ENCODE measurements around the gene PAIP2. TPM values are rescaled to one million over a fixed set of nuclear protein-coding genes. Genes with fewer than 3 reads are reported as not detected.

Gene PAIP2
- total RNA-seq, 1 experiment from 2014 or later, result 80.6 TPM

GRCh38 chr5:139410121-139410992, 68.7 kb downstream of the PAIP2 start:
- H3K9me3 ChIP-seq, result no peaks in the 10 kb centered on the region
- no peak for DNase-seq
- no peaks in the 10 kb centered on the region for H3K36me3 ChIP-seq
- H3K27me3 ChIP-seq, result no peaks in the 10 kb centered on the region; the same call in 1 of the 2 replicates
- no peak overlapping the region for H3K4me3 ChIP-seq

GRCh38 chr5:139410993-139411828, 69.6 kb downstream of the PAIP2 start:
- Histone ChIP-seq H3K36me3 (no peaks in the 10 kb centered on the region), H3K27me3 (no peaks in the 10 kb centered on the region; the same call in 1 of the 2 replicates), H3K9me3 (no peaks in the 10 kb centered on the region), H3K4me3 (no peak overlapping the region)
- no peak for DNase-seq

- Histone ChIP-seq H3K9me3 (no peaks in the 10 kb centered on the region), H3K27me3 (no peaks in the 10 kb centered on the region; the same call in 1 of the 2 replicates), H3K4me3 (no peak overlapping the region), H3K36me3 (no peaks in the 10 kb centered on the region)
- DNase-seq, result no peak
These were observed 71.5 kb downstream of the PAIP2 start for GRCh38 chr5:139413153-139413552.

GRCh38 chr5:139413963-139414362, 72.3 kb downstream of the PAIP2 start:
- DNase-seq, result no peak
- no peaks in the 10 kb centered on the region; the same call in 1 of the 2 replicates for H3K27me3 ChIP-seq
- H3K36me3 ChIP-seq, result no peaks in the 10 kb centered on the region
- no peak overlapping the region for H3K4me3 ChIP-seq
- H3K9me3 ChIP-seq, result no peaks in the 10 kb centered on the region

- H3K4me3 ChIP-seq, result no peak overlapping the region
- DNase-seq, result no peak
- H3K27me3 ChIP-seq, result no peaks in the 10 kb centered on the region; the same call in 1 of the 2 replicates
- H3K9me3 ChIP-seq, result no peaks in the 10 kb centered on the region
- H3K36me3 ChIP-seq, result no peaks in the 10 kb centered on the region
These were observed 73.0 kb downstream of the PAIP2 start for GRCh38 chr5:139414581-139415130.

GRCh38 chr5:139415221-139415861, 73.7 kb downstream of the PAIP2 start:
- H3K9me3 ChIP-seq, result no peaks in the 10 kb centered on the region
- H3K27me3 ChIP-seq, result no peaks in the 10 kb centered on the region; the same call in 1 of the 2 replicates
- no peaks in the 10 kb centered on the region for H3K36me3 ChIP-seq

GRCh38 chr5:139415869-139416268, 74.2 kb downstream of the PAIP2 start:
- no peak for DNase-seq
- H3K27me3 ChIP-seq, result no peaks in the 10 kb centered on the region; the same call in 1 of the 2 replicates
- no peak overlapping the region for H3K4me3 ChIP-seq
- no peaks in the 10 kb centered on the region for H3K9me3 ChIP-seq
- H3K36me3 ChIP-seq, result no peaks in the 10 kb centered on the region

More at GRCh38 chr5:139415221-139415861, 73.7 kb downstream of the PAIP2 start:
- no peak for DNase-seq
- no peak overlapping the region for H3K4me3 ChIP-seq

GRCh38 chr5:139416651-139417050, 75.0 kb downstream of the PAIP2 start:
- H3K27me3 ChIP-seq, result no peaks in the 10 kb centered on the region; the same call in 1 of the 2 replicates
- H3K9me3 ChIP-seq, result no peaks in the 10 kb centered on the region
- H3K36me3 ChIP-seq, result no peaks in the 10 kb centered on the region

GRCh38 chr5:139417214-139417613, 75.6 kb downstream of the PAIP2 start:
- Histone ChIP-seq H3K9me3 (no peaks in the 10 kb centered on the region), H3K36me3 (no peaks in the 10 kb centered on the region), H3K27me3 (no peaks in the 10 kb centered on the region), H3K4me3 (no peak overlapping the region)
- DNase-seq, result peak; percentile 29

More at GRCh38 chr5:139416651-139417050, 75.0 kb downstream of the PAIP2 start:
- H3K4me3 ChIP-seq, result no peak overlapping the region
- DNase-seq, result peak; percentile 93

GRCh38 chr5:139418793-139419192, 77.1 kb downstream of the PAIP2 start:
- Histone ChIP-seq H3K4me3 (no peak overlapping the region), H3K9me3 (no peaks in the 10 kb centered on the region), H3K27me3 (no peaks in the 10 kb centered on the region), H3K36me3 (no peaks in the 10 kb centered on the region)
- DNase-seq, result no peak

Other genes starting within 250 kb of the PAIP2 start
- gene SIL1, start 143.5 kb upstream of the PAIP2 start, total RNA-seq (2014; rRNA removed; shearing (Covaris generic); ENCODE audit: low replicate concordance), result 48.9 and 78.7 TPM in 2 replicates
- 280 and 444 TPM in 2 replicates for gene MATR3, start 48.1 kb upstream of the PAIP2 start, total RNA-seq (2014; rRNA removed; shearing (Covaris generic); ENCODE audit: low replicate concordance)
- gene SLC23A1, start 41.4 kb downstream of the PAIP2 start, total RNA-seq (2014; rRNA removed; shearing (Covaris generic); ENCODE audit: low replicate concordance), result not detected in 2 replicates
- gene MZB1, start 48.1 kb downstream of the PAIP2 start, total RNA-seq (2014; rRNA removed; shearing (Covaris generic); ENCODE audit: low replicate concordance), result not detected in 2 replicates
- 0.13 TPM in 1 of 2 replicates, not detected in the other for gene PROB1, start 53.2 kb downstream of the PAIP2 start, total RNA-seq (2014; rRNA removed; shearing (Covaris generic); ENCODE audit: low replicate concordance)
- gene SPATA24, start 62.2 kb downstream of the PAIP2 start, total RNA-seq (2014; rRNA removed; shearing (Covaris generic); ENCODE audit: low replicate concordance), result 1.2 and 9.7 TPM in 2 replicates
- not detected in 2 replicates for gene DNAJC18, start 97.7 kb downstream of the PAIP2 start, total RNA-seq (2014; rRNA removed; shearing (Covaris generic); ENCODE audit: low replicate concordance)
- gene ECSCR, start 120.9 kb downstream of the PAIP2 start, total RNA-seq (2014; rRNA removed; shearing (Covaris generic); ENCODE audit: low replicate concordance), result 0.63 and 0.74 TPM in 2 replicates
- not detected in 2 replicates for gene SMIM33, start 129.2 kb downstream of the PAIP2 start, total RNA-seq (2014; rRNA removed; shearing (Covaris generic); ENCODE audit: low replicate concordance)
- gene STING1, start 140.9 kb downstream of the PAIP2 start, total RNA-seq (2014; rRNA removed; shearing (Covaris generic); ENCODE audit: low replicate concordance), result 45.6 and 54.5 TPM in 2 replicates
- 104 and 187 TPM in 2 replicates for gene UBE2D2, start 219.5 kb downstream of the PAIP2 start, total RNA-seq (2014; rRNA removed; shearing (Covaris generic); ENCODE audit: low replicate concordance)

All from MG63 (cell line).